ENCODE results near the gene CD72. TPM values are rescaled to one million over a fixed set of nuclear protein-coding genes. Genes with fewer than 3 reads are reported as not detected.
"Not testable (repeated sequence)": the region's sequence is repeated elsewhere in the genome, so short reads cannot be mapped to it uniquely, and the experiment has no call there.

The CD72 gene
- total RNA-seq, 1 donor from 2014 or later = 2.4 TPM

- TF ChIP-seq CTCF (IDR thresholded peaks at IDR 0.05; ENCODE audit: unreplicated experiment) = no peak
Measured at GRCh38 chr9:35599763-35600604, 18.2 kb downstream of the CD72 start.

DNA sequence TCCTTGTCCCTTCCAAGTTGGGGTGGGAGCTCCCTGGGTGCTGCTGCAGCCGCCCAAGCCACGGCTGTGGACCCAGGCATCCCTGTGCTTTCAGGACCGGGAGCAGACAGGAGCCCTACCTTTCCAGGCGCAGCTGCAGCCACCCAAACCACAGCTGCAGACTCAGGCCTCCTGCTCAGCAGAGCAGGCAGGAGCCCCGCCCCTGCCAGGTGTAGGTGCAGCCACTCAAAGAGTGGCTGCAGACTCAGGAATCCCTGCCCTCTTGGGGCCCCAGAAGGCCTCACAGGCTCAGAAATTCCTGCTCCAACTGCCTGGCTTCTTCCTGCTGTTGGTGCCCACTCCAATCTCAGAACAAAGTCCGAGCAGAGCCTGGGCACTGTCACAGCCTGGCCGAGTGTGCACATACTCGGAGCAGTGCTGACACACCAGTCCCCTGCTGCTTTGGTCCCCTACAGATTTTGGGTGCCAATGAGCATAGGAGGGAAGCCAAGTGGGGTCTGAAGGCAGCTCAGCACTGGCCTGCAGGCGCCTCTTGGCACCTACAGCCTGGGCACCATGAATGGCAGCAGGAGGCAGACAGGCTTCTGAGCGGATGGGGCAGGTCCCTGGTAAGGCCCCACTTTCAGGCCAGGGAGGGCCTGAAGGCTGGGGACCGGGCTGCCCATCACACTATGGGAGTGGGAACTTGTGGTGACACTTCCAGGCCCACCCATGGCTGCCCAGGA, 19.2 kb downstream of the CD72 start:
- H3K27me3 Mint-ChIP-seq (ENCODE audit: unreplicated experiment) = no peaks in the 10 kb centered on the region
- H3K36me3 Mint-ChIP-seq (ENCODE audit: low read depth, unreplicated experiment) = peaks cover 7% of the 10 kb centered on the region
- no peak overlapping the region for H3K27ac Mint-ChIP-seq (ENCODE audit: unreplicated experiment)
- no peak overlapping the region for H3K4me3 Mint-ChIP-seq (ENCODE audit: unreplicated experiment)
- DNase-seq (ENCODE audit: low spot score) = no peak
- no peak for TF ChIP-seq CTCF (IDR thresholded peaks at IDR 0.05; ENCODE audit: unreplicated experiment)
- peaks cover 7% of the 10 kb centered on the region for H3K4me1 Mint-ChIP-seq (ENCODE audit: unreplicated experiment)
- peaks cover 4% of the 10 kb centered on the region for H3K9me3 Mint-ChIP-seq (ENCODE audit: unreplicated experiment)

More at GRCh38 chr9:35599763-35600604, 18.2 kb downstream of the CD72 start:
- Mint-ChIP-seq H3K4me3 (ENCODE audit: unreplicated experiment) (no peak overlapping the region), H3K27ac (ENCODE audit: unreplicated experiment) (no peak overlapping the region), H3K27me3 (ENCODE audit: unreplicated experiment) (peaks cover 3% of the 10 kb centered on the region), H3K9me3 (ENCODE audit: unreplicated experiment) (no peaks in the 10 kb centered on the region), H3K36me3 (ENCODE audit: low read depth, unreplicated experiment) (peaks cover 4% of the 10 kb centered on the region), H3K4me1 (ENCODE audit: unreplicated experiment) (peaks cover 7% of the 10 kb centered on the region)
- DNase-seq (ENCODE audit: low spot score) = no peak

GRCh38 chr9:35596907-35597306, 21.3 kb downstream of the CD72 start:
- H3K4me1 Mint-ChIP-seq (ENCODE audit: unreplicated experiment); H3K4me3 Mint-ChIP-seq (ENCODE audit: unreplicated experiment); H3K27me3 Mint-ChIP-seq (ENCODE audit: unreplicated experiment); DNase-seq (ENCODE audit: low spot score); H3K36me3 Mint-ChIP-seq (ENCODE audit: low read depth, unreplicated experiment); H3K9me3 Mint-ChIP-seq (ENCODE audit: unreplicated experiment); H3K27ac Mint-ChIP-seq (ENCODE audit: unreplicated experiment): not testable (repeated sequence)

DNA sequence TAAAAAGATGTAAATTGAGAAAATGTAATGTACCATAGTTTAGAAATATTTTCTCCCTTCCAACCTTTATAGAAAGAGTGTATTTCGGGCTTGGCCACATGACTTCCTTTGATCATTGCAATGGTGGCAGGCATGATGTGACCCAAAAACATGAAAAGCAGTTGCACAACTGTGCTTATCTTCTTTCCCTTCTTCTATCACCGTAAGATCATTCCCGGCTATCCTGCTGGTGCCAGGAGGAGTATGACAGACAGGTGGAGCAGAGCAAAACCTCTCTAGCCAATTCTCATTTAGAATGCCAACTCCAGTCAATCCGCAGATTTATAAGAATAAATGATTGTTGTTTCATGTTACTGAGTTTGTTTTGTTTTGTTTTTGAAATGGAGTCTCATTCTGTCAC, 23.7 kb downstream of the CD72 start:
- H3K27ac Mint-ChIP-seq (ENCODE audit: unreplicated experiment) = no peak overlapping the region

GRCh38 chr9:35593581-35593980, 24.6 kb downstream of the CD72 start:
- peaks cover 4% of the 10 kb centered on the region for H3K27me3 Mint-ChIP-seq (ENCODE audit: unreplicated experiment)
- H3K4me1 Mint-ChIP-seq (ENCODE audit: unreplicated experiment) = no peaks in the 10 kb centered on the region
- peaks cover 8% of the 10 kb centered on the region for H3K36me3 Mint-ChIP-seq (ENCODE audit: low read depth, unreplicated experiment)

More for the DNA sequence above, 23.7 kb downstream of the CD72 start:
- DNase-seq (ENCODE audit: low spot score) = no peak
- Mint-ChIP-seq H3K27me3 (ENCODE audit: unreplicated experiment) (peaks cover 2% of the 10 kb centered on the region), H3K4me3 (ENCODE audit: unreplicated experiment) (peak overlapping the region; percentile 47), H3K4me1 (ENCODE audit: unreplicated experiment) (no peaks in the 10 kb centered on the region), H3K9me3 (ENCODE audit: unreplicated experiment) (peaks cover 10% of the 10 kb centered on the region), H3K36me3 (ENCODE audit: low read depth, unreplicated experiment) (peaks cover 8% of the 10 kb centered on the region)
- no peak for TF ChIP-seq CTCF (IDR thresholded peaks at IDR 0.05; ENCODE audit: unreplicated experiment)

DNA sequence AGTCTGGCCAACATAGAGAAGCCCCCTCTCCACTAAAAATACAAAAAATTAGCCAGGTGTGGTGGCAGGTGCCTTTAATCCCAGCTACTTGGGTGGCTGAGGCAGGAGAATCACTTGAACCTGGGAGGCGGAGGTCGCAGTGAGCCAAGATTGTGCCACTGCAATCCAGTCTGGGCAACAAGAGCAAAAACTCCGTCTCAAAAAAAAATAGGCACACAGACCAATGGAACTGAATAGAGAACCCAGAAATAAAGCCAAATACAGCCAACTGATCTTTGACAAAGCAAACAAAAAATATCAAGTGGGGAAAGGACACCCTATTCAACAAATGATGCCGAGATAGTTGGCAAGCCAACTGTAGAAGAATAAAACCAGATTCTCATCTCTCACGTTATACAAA, 29.7 kb downstream of the CD72 start:
- not testable (repeated sequence) for H3K9me3 Mint-ChIP-seq (ENCODE audit: unreplicated experiment); H3K4me3 Mint-ChIP-seq (ENCODE audit: unreplicated experiment); H3K4me1 Mint-ChIP-seq (ENCODE audit: unreplicated experiment); H3K27ac Mint-ChIP-seq (ENCODE audit: unreplicated experiment); H3K36me3 Mint-ChIP-seq (ENCODE audit: low read depth, unreplicated experiment); DNase-seq (ENCODE audit: low spot score); H3K27me3 Mint-ChIP-seq (ENCODE audit: unreplicated experiment)

More at GRCh38 chr9:35593581-35593980, 24.6 kb downstream of the CD72 start:
- TF ChIP-seq CTCF (IDR thresholded peaks at IDR 0.05; ENCODE audit: unreplicated experiment) = no peak
- no peak overlapping the region for H3K4me3 Mint-ChIP-seq (ENCODE audit: unreplicated experiment)
- H3K27ac Mint-ChIP-seq (ENCODE audit: unreplicated experiment) = no peak overlapping the region
- peaks cover 10% of the 10 kb centered on the region for H3K9me3 Mint-ChIP-seq (ENCODE audit: unreplicated experiment)
- no peak for DNase-seq (ENCODE audit: low spot score)

DNA sequence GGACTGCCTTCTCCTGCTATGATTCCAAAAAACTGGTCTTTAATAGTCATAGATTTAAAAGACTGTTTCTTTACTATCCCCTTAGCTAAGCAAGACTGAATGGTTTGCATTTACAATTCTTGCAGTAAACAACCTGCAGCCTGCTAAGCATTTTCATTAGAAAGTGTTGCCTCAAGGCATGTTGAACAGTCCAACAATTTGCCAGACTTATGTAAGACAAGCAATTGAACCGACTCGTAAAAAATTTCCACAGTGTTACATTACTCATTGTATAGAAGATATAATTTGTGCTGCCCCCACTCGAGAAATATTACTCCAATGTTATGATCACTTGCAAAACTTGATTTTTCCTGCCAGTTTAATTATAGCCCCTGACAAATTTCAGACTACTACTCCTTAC, 33.5 kb downstream of the CD72 start:
- H3K4me3 Mint-ChIP-seq (ENCODE audit: unreplicated experiment); H3K4me1 Mint-ChIP-seq (ENCODE audit: unreplicated experiment); H3K9me3 Mint-ChIP-seq (ENCODE audit: unreplicated experiment); H3K27ac Mint-ChIP-seq (ENCODE audit: unreplicated experiment); H3K27me3 Mint-ChIP-seq (ENCODE audit: unreplicated experiment); H3K36me3 Mint-ChIP-seq (ENCODE audit: low read depth, unreplicated experiment); DNase-seq (ENCODE audit: low spot score): not testable (repeated sequence)

DNA sequence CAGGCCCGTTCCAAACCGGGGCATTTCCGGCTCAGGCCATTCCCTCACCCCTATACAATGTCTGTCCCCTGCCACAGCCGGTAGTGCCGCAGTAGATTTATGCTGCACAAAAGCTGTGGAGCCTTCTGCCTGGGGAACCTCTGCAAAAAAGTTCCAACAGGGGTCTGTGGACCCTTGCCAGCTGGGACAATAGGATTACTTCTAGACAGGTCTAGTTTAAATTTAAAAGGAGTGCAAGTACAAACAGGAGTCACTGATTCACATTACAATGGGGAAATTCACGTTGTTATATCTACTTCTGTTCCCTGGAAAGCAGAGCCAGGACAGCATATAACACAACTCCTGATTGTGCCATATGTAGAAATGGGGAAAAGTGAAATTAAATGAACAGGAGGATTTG, 34.7 kb downstream of the CD72 start:
- H3K27ac Mint-ChIP-seq (ENCODE audit: unreplicated experiment); H3K9me3 Mint-ChIP-seq (ENCODE audit: unreplicated experiment): not testable (repeated sequence)
- H3K36me3 Mint-ChIP-seq (ENCODE audit: low read depth, unreplicated experiment) = peaks cover 11% of the 10 kb centered on the region

More for the DNA sequence above, 34.7 kb downstream of the CD72 start:
- not testable (repeated sequence) for H3K27me3 Mint-ChIP-seq (ENCODE audit: unreplicated experiment); H3K4me3 Mint-ChIP-seq (ENCODE audit: unreplicated experiment); H3K4me1 Mint-ChIP-seq (ENCODE audit: unreplicated experiment); DNase-seq (ENCODE audit: low spot score)

Measured in endothelial cell (in vitro differentiated cells).